Panc1 (cell line): ENCODE results near the gene GFRA1. TPM values are rescaled to one million over a fixed set of nuclear protein-coding genes. Genes with fewer than 3 reads are reported as not detected.

Experiments
- ATAC-seq: fragments of 200-7000 bp; cut with Tn5 transposase; 2 replicates; pipeline ENCODE4 v1.9.1; 2020; ENCODE audit warnings: mild to moderate bottlenecking, moderate library complexity
- BruUV-seq: library from RNA; stranded (reverse); fragments of 400-500 nt; replicated peaks from 2 replicates; lab custom pipeline; 2021; lab: Mats Ljungman, UMichigan
- CTCF ChIA-PET: fragments of 300-600 bp; sonication (Branson Sonifier 250); formaldehyde crosslinking; loops from one replicate; lab custom pipeline; 2022; ENCODE audit warnings: antibody characterized with exemption; lab: Charles Lee
- POLR2A ChIA-PET: fragments of 300-600 bp; sonication (Branson Sonifier 250); formaldehyde crosslinking; loops from one replicate; lab custom pipeline; 2022; ENCODE audit warnings: antibody characterized with exemption; lab: Charles Lee
- DNase-seq: peaks from one replicate; pipeline ENCODE4 v3.0.0-alpha.2; 2010; ENCODE audit warnings: low read depth, low spot score
- H3K27ac ChIP-seq: 2 replicates; pipeline ENCODE4 v1.5.1; 2011; ENCODE audit warnings: mild to moderate bottlenecking, low read length, inconsistent platforms
- H3K27me3 ChIP-seq: fragments of 200-500 bp; sonication (Bioruptor generic); 2 replicates; pipeline ENCODE4 v1.6.0; 2014; ENCODE audit warnings: low read length, inconsistent platforms; ENCODE audit not compliant: control insufficient read depth, insufficient read depth
- H3K36me3 ChIP-seq: fragments of 200-500 bp; sonication (Bioruptor generic); 2 replicates; pipeline ENCODE4 v1.5.1; 2014; ENCODE audit warnings: inconsistent platforms, mild to moderate bottlenecking, low read length, moderate library complexity; ENCODE audit not compliant: control insufficient read depth, insufficient read depth
- H3K4me1 ChIP-seq: 2 replicates; pipeline ENCODE4 v1.5.1; 2011; ENCODE audit warnings: inconsistent platforms, mild to moderate bottlenecking, low read length, moderate library complexity; ENCODE audit not compliant: control insufficient read depth, insufficient read depth
- H3K4me3 ChIP-seq, 2 experiments: 2 replicates each; pipeline ENCODE4 v1.5.1; 2011 to 2012; ENCODE audit warnings: low read depth in 2 of 2, low read length in 2 of 2, mild to moderate bottlenecking in 2 of 2, inconsistent platforms in 1 of 2, moderate library complexity in 1 of 2
- H3K9me3 ChIP-seq: fragments of 200-500 bp; sonication (Bioruptor generic); 2 replicates; pipeline ENCODE4 v1.5.1; 2014; ENCODE audit warnings: low read depth, mild to moderate bottlenecking, inconsistent platforms, low read length, moderate library complexity; ENCODE audit not compliant: control insufficient read depth, insufficient read depth
- CTCF ChIP-seq: fragments of 450-650 bp; IDR thresholded peaks from 2 replicates; pipeline ENCODE4 v1.5.1; 2017; ENCODE audit warnings: mild to moderate bottlenecking
- POLR2AphosphoS5 ChIP-seq: IDR thresholded peaks from 2 replicates; pipeline ENCODE4 v1.6.1; 2012; ENCODE audit warnings: mild to moderate bottlenecking, low read depth, low read length, moderate library complexity
- REST ChIP-seq, 2 experiments: IDR thresholded peaks; 2 replicates each; pipeline ENCODE4 v1.6.1; 2011 to 2012; ENCODE audit warnings: low read depth in 2 of 2, control low read depth in 1 of 2, low read length in 1 of 2, mild to moderate bottlenecking in 1 of 2, moderate library complexity in 1 of 2; ENCODE audit not compliant: insufficient read depth in 1 of 2
- SIN3A ChIP-seq: IDR thresholded peaks from 2 replicates; pipeline ENCODE4 v1.6.1; 2012; ENCODE audit warnings: low read depth, mild to moderate bottlenecking, low read length, moderate library complexity, borderline replicate concordance; ENCODE audit not compliant: insufficient read depth
- TCF7L2 ChIP-seq: IDR thresholded peaks from 2 replicates; pipeline ENCODE4 v1.6.1; 2011; ENCODE audit warnings: mild to moderate bottlenecking, low read depth, low read length, inconsistent platforms
- in situ Hi-C: cut with HindIII; loops from 2 replicates; pipeline ENCODE4 v1.10.0; 2016; ENCODE audit warnings: low sequenced_read_pairs, low pct_unique_long_range_greater_than_20kb
- intact Hi-C: fragments of 100-400 bp; cut with micrococcal nuclease; formaldehyde crosslinking; loops from one replicate; pipeline ENCODE4 v1.10.0; 2022; ENCODE audit not compliant: unreplicated experiment
- total RNA-seq: library from RNA; stranded (reverse); gene quantifications from one replicate; pipeline ENCODE4 v1.2.1, GENCODE V29; 2021; ENCODE audit not compliant: unreplicated experiment

GFRA1 gene
- total RNA-seq, 1 experiment from 2014 or later = 0.10 TPM

- DNase-seq (no peak), ATAC-seq (no peak)
- no TSS peak for BruUV-seq
- POLR2A ChIA-PET = no interaction called here
- in situ Hi-C loops (no loop called here), intact Hi-C loops (no loop called here)
- Histone ChIP-seq H3K4me3 (no peak overlapping the region), H3K27ac (no peak overlapping the region), H3K36me3 (no peaks in the 10 kb centered on the region), H3K9me3 (no peaks in the 10 kb centered on the region), H3K27me3 (no peaks in the 10 kb centered on the region), H3K4me1 (no peaks in the 10 kb centered on the region)
- TF ChIP-seq TCF7L2 (no peak), REST (IDR thresholded peaks at IDR 0.05; ENCODE audit: insufficient read depth in 1 of 2, low read depth in 2 of 2, low read length in 1 of 2) (no peak), SIN3A (no peak), POLR2AphosphoS5 (no peak), CTCF (no peak)
- CTCF ChIA-PET = no interaction called here
Measured at GRCh38 chr10:116185199-116185867, 87.7 kb downstream of the GFRA1 start.

GRCh38 chr10:116184512-116184794 is 88.6 kb downstream of the GFRA1 start:
- in situ Hi-C loops = no loop called here
- H3K9me3 ChIP-seq = no peaks in the 10 kb centered on the region
- no TSS peak for BruUV-seq
- H3K27me3 ChIP-seq = no peaks in the 10 kb centered on the region
- ATAC-seq (no peak), DNase-seq (no peak)
- intact Hi-C loops = no loop called here
- POLR2A ChIA-PET = no interaction called here
- no peak for TF ChIP-seq POLR2AphosphoS5
- TF ChIP-seq SIN3A = no peak
- TF ChIP-seq REST (IDR thresholded peaks at IDR 0.05; ENCODE audit: insufficient read depth in 1 of 2, low read depth in 2 of 2, low read length in 1 of 2) = no peak
- TF ChIP-seq TCF7L2 = no peak
- TF ChIP-seq CTCF = no peak
- H3K36me3 ChIP-seq = no peaks in the 10 kb centered on the region
- no peaks in the 10 kb centered on the region for H3K4me1 ChIP-seq
- CTCF ChIA-PET = no interaction called here
- no peak overlapping the region for H3K4me3 ChIP-seq
- H3K27ac ChIP-seq = no peak overlapping the region
